G401.6 (cell line): ENCODE data around the gene HAS3.
A peak's percentile ranks its signal among the peaks of the same experiment; 100 is the strongest.
"Not testable (repeated sequence)": the region's sequence is repeated elsewhere in the genome, so short reads cannot be mapped to it uniquely, and the experiment has no call there.

ENCODE experiments used
- FAIRE-seq: peaks from 2 replicates; lab custom pipeline; 2012; peaks lifted over from hg19 to GRCh38; lab: Jason Lieb, UNC

The HAS3 gene, protein sequence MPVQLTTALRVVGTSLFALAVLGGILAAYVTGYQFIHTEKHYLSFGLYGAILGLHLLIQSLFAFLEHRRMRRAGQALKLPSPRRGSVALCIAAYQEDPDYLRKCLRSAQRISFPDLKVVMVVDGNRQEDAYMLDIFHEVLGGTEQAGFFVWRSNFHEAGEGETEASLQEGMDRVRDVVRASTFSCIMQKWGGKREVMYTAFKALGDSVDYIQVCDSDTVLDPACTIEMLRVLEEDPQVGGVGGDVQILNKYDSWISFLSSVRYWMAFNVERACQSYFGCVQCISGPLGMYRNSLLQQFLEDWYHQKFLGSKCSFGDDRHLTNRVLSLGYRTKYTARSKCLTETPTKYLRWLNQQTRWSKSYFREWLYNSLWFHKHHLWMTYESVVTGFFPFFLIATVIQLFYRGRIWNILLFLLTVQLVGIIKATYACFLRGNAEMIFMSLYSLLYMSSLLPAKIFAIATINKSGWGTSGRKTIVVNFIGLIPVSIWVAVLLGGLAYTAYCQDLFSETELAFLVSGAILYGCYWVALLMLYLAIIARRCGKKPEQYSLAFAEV

DNA sequence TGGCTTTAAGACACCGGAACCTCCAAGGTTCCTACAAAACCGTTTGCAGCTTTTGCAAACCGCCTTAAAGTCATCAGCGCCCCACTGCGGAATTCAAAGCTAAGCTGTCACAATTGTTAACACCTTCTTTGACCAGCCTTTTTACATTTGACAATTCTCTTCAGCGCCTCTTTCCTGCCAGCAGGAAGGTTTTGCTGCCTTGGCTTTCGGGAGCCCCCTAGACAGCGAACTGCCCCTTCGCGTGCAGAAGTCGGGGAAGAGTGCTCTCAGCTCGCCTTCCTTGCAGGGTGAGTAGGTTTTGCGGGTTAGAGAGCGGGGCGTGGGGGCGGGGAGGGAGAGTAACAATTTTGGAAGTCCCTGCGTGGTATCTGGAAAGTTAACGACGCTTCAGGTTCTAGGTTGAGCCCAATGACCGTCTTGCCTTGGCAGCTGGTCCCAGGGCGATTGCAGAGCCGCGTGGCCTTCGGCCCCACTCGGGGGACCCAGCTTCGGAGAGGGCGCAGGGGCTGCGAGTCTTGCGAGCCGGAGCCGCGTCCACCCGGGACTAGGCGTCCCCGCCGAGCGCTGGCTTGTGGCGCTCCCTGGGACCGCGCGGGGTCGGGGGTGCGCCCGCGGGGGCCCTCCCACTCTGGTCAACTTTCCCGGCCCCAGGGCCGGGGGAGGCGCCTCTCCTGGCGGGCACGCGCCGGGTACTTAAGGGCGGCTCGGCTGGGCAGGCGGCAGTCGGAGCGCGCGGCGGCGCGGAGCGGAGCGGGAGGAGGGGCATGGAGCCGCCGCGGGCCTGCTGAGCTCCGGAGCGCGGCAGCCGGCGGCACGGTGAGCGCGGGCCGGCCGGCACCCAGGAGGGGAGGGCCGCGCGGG lies at the start of gene HAS3:
HAS3 (plus strand) TSS at position 153 of the 861 bp plus-strand sequence. CDS start 3,743 bp downstream, outside the sequence.
- peak; percentile 93 for FAIRE-seq

DNA sequence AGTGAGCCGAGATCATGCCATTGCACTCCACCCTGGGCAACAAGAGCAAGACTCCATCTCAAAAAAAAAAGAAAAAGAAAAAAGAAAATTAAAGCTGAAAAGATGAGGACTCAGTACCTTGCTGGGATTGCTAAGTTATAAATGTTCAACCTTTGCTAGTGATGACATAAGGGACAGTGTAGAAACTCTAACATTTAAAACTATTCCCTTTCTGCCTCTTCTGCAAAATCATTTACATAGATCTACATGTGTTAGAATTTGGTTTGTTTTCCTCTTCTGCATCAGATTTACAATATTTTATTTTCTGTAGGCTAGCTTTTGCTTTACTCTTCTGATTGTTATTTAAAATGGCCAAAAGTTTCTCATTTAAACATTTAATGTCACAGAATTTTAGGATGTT lies 49.5 kb upstream of the HAS3 start:
- no peak for FAIRE-seq

DNA sequence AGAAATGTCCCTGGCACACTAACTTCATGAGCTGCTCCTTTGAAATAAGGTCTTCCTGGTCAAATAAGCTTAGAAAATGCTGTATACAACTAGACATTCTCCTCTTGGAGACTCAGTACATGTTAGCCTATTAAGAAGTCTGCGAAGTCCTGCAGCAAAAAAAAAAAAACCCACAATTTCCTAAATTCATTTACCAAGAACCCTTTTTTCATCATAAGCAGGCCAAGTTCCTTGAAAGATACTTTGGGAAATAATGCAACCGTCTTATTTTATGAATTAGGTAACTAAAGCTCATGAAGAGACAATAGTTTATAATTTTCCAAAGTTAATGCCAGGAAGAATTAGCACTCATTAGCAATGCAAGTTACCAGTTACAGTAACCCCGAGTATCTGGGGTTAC lies 49.0 kb upstream of the HAS3 start:
- FAIRE-seq = no peak

DNA sequence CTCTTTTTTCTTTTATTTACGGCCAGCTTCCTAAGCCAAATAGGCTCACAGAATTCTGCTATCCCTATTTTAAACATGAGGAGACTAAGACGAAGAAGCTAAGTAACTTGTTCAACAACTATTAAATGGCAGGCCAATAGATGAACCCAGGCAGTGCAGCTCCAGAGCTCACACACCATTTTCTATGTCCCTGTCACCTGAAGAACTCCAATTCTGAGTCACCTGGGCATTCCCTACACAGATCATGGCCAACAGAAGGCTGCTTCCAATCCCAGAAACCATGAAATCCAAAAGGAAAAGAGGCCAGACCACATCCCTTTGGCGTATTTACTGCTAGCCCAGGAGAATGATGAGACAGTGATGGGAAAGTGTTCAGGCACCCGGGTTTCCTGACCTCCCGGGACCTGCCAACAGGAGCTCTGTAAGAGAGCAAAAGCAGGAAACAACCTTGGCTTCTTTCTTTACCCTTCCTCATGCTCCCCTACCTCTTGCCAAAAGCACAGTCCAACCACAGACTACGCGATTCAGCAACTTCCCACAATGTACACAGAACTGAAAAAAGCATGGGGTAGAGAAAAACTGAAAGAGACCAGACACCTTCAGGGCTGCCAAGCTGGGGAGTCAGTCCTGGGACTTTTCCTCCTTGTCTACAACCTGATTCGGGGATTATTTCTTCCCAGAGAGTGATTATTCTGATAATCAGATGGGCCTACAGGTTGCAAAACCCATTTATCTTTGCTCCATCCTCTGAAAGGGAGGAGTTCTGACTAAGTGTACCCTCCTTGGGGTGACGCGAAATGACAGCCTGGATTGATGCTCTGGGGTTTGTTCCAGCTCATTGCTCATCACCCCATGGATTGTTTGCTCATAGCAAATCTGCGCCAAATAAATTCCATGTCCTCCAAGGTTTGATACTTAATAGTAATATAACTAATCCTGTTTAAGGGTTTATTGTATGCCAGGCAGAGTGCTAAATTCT lies 47.8 kb upstream of the HAS3 start:
- no peak for FAIRE-seq

DNA sequence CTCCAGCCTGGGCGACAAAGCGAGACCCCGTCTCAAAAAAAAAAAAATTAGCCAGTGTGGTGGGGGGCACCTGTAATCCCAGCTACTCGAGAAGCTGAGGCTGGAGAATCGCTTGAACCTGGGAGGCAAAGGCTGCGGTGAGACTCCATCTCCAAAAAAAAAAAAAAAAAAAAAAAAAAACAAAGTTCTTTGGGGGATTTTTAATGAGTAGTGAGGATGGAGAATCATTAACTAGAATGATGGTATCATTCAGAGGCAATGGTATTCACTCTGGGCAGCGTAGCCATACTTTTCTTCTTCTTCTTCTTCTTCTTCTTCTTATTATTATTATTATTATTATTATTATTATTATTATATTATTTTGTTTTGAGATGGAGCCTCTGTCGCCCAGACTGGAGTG lies 42.0 kb upstream of the HAS3 start:
- FAIRE-seq = not testable (repeated sequence)

GRCh38 chr16:69064124-69064763 lies 41.2 kb upstream of the HAS3 start:
- no peak for FAIRE-seq

DNA sequence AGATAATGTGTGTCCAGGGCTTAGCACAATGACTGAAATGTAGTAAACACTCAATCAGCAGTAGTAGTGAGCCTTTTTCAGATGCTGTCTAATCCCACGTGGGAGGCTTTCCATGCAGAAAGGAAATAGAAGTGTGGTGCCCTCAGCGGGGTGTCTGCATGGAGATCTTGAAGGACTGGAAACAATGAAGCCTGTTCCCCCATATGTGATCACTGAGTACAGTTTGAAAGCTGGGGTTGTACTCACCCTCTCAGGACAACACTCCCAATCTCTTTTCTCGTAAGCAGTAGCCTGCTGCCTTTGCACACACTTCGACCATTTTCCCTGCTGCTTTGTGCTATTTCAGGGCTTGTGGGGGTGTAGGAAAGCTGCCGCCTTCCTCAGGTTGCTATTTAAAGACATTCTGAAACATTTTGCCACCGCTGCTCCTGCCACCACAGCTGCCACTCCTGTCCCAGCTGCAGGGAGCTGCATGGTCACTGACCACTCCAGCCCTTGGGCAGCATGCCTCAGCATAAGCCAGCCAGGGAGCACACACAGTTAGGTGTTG lies 40.6 kb upstream of the HAS3 start:
- no peak for FAIRE-seq

- FAIRE-seq = no peak
These were observed 35.9 kb upstream of the HAS3 start for GRCh38 chr16:69069504-69069903.

GRCh38 chr16:69071036-69071435 lies 34.4 kb upstream of the HAS3 start:
- no peak for FAIRE-seq

GRCh38 chr16:69072640-69072974 lies 32.8 kb upstream of the HAS3 start:
- FAIRE-seq = no peak

DNA sequence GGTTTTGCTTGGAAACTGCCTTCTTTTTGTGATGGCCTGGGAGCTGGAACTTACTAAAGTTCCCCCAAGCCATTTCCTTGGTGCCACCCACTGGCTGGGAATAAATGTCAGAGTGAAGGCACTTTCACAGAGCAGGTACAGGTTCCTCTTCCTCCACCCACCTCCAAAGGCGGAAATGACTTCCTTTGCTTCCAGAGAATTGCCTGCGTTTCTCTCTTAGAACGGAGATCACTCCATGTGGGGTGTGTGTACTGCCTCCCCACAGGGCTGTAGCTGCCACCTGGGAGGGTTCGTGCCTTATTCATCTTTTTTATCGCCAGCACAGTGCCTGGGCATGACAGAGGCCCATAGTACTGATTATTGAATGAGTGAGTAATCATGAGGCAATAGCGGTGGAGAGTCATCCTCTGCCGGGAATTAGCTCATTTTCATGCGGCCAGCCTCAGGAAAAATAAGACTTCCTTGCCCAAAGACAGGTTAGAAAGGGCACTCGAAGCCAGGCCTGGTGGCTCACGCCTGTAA lies 32.2 kb upstream of the HAS3 start:
- no peak for FAIRE-seq

- no peak for FAIRE-seq
These were observed 28.2 kb upstream of the HAS3 start for GRCh38 chr16:69077251-69077650.

DNA sequence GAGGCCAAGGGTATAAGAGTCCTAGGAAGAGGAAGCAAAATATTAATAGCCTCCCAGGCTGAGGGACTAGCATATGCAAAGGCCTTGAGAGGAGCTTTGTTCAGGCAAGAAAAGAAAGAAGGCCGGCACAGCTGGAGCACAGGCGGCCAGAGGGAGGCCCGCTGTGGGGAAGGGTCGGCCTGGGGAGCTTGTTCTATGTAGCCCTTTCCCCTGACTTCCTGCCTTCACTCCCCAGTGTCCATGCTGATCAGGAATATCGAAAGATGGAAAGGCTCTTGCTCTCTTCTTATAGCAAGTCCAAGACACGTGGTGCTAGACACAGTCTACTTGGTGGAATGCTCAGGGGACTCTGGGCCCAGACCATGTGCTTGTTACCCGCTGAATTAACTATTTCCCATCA lies 27.4 kb upstream of the HAS3 start:
- FAIRE-seq = no peak

GRCh38 chr16:69079697-69080096 lies 25.8 kb upstream of the HAS3 start:
- FAIRE-seq = no peak

- FAIRE-seq = no peak
These were observed 22.0 kb upstream of the HAS3 start for GRCh38 chr16:69083306-69083941.

DNA sequence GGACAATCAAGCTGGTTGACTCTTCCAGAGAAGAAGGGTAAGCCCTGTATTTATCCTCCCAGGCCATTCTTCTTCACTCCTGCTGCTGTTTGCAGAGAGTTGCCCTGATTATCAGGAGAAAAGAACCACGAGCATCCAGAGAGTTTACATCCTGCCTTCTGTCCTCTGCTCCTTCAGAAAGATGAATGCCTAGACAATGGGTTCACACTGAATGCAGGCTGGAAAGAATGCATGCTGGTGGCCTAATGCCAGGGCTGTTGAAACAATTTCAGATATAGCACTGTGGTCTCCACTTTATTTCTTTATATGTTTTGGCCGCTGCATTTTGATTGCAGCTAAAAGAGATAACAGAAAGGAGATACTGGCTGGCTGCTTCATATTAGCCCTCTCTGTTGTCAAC lies 21.2 kb upstream of the HAS3 start:
- no peak for FAIRE-seq

DNA sequence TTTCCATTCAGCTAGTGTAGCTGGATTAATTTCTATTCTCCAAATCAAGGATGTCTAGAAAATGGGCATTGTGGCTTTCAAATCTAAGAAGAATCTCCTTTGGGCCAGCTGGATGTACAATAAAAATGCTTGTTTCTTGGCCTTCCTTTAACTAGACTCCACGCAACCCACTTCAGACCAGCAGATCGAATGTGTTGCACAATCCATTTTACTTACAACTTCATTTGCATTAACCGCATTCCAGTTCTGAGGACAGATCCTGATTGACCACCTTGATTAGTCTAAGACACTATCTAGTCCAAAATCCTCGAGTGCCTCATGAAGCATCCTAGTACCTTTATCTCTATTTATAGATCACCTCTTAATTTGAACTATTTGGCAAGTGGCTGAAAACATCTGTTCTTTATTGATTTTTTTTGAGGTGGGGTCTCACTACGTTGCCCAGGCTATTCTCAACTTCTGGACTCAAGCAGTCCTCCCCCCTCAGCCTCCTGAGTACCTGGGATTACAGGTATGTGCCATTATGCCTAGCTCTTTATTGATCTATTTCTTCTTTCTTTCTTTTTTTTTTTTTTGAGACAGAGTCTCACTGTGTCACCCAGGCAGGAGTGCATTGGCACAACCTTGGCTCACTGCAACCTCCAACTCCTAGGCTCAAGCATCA lies 20.3 kb upstream of the HAS3 start:
- no peak for FAIRE-seq

DNA sequence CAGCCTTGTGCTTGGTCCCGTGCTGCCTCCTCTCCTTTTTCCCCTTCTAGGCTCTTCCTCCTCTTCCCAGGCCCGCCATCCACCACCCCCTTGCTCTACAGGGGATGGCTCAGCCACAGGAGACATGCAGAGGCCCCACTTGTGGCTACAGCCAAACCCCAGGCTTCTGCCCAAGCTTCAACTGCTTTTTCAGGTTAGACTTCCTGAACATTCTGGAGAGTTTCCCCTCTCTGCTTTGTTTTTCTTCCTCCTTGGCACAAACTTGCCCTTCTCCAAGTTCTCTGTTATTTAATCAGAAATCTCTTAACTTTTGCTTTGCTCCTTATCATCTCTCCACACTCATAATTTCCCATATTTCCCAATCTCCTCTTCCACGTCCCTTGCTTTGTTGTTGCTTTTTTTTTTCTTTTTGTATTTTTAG lies 18.3 kb upstream of the HAS3 start:
- FAIRE-seq = no peak

DNA sequence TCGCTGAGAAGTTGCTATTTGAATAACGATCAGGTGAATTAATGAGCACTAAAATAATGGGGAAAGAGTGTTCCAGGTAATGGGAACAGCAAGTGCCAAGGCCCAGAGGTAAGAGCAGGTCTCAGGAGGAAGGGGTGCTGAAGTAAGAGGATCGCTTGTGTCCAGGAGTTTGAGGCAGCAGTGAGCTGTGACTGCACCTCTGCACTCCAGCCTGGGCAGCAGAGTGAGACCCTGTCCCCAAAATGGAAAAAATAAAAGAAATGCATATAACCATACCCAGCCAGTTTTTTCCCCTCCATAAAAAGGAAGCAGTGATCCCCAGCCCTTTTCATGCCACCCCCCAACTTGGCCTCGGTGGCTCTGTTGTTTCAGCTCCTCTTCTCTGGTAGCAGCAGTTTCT lies 16.8 kb upstream of the HAS3 start:
- FAIRE-seq = no peak
